ENCODE measurements around the gene MYH10. TPM values are rescaled to one million over a fixed set of nuclear protein-coding genes. Genes with fewer than 3 reads are reported as not detected.

Gene MYH10
- total RNA-seq, 1 donor from 2014 or later = 13.2 TPM

GRCh38 chr17:8451933-8452614 lies 178.5 kb downstream of the MYH10 start:
- peaks cover 76% of the 10 kb centered on the region for H3K36me3 Mint-ChIP-seq (ENCODE audit: low read depth)
- H3K4me3 Mint-ChIP-seq (ENCODE audit: low read depth) = no peak overlapping the region
- DNase-seq (ENCODE audit: low spot score) = no peak
- H3K9me3 Mint-ChIP-seq = no peaks in the 10 kb centered on the region
- peaks cover 22% of the 10 kb centered on the region for H3K4me1 Mint-ChIP-seq (ENCODE audit: low read depth)
- intact Hi-C loops (cut with micrococcal nuclease) = no loop called here
- no peaks in the 10 kb centered on the region for H3K27me3 Mint-ChIP-seq (ENCODE audit: low read depth)
- no peak overlapping the region for H3K27ac Mint-ChIP-seq

- Mint-ChIP-seq H3K4me1 (ENCODE audit: low read depth) (peaks cover 11% of the 10 kb centered on the region), H3K36me3 (ENCODE audit: low read depth) (peaks cover 74% of the 10 kb centered on the region), H3K27ac (no peak overlapping the region), H3K9me3 (no peaks in the 10 kb centered on the region), H3K27me3 (ENCODE audit: low read depth) (no peaks in the 10 kb centered on the region), H3K4me3 (ENCODE audit: low read depth) (no peak overlapping the region)
- no peak for DNase-seq (ENCODE audit: low spot score)
- intact Hi-C loops (cut with micrococcal nuclease) = no loop called here
Measured at GRCh38 chr17:8448310-8448709, 182.2 kb downstream of the MYH10 start.

GRCh38 chr17:8447799-8448198 lies 182.7 kb downstream of the MYH10 start:
- intact Hi-C loops (cut with micrococcal nuclease) = no loop called here
- no peaks in the 10 kb centered on the region for H3K9me3 Mint-ChIP-seq
- peaks cover 11% of the 10 kb centered on the region for H3K4me1 Mint-ChIP-seq (ENCODE audit: low read depth)
- H3K27me3 Mint-ChIP-seq (ENCODE audit: low read depth) = no peaks in the 10 kb centered on the region
- H3K27ac Mint-ChIP-seq = no peak overlapping the region
- DNase-seq (ENCODE audit: low spot score) = no peak
- no peak overlapping the region for H3K4me3 Mint-ChIP-seq (ENCODE audit: low read depth)
- peaks cover 73% of the 10 kb centered on the region for H3K36me3 Mint-ChIP-seq (ENCODE audit: low read depth)

GRCh38 chr17:8445536-8445935 lies 185.0 kb downstream of the MYH10 start:
- Mint-ChIP-seq H3K27ac (no peak overlapping the region), H3K27me3 (ENCODE audit: low read depth) (no peaks in the 10 kb centered on the region), H3K36me3 (ENCODE audit: low read depth) (peaks cover 60% of the 10 kb centered on the region), H3K9me3 (no peaks in the 10 kb centered on the region), H3K4me1 (ENCODE audit: low read depth) (peaks cover 24% of the 10 kb centered on the region), H3K4me3 (ENCODE audit: low read depth) (no peak overlapping the region)
- DNase-seq (ENCODE audit: low spot score) = no peak
- intact Hi-C loops (cut with micrococcal nuclease) = no loop called here

GRCh38 chr17:8444494-8444893 lies 186.0 kb downstream of the MYH10 start:
- H3K4me1 Mint-ChIP-seq (ENCODE audit: low read depth) = peaks cover 28% of the 10 kb centered on the region
- no peak overlapping the region for H3K4me3 Mint-ChIP-seq (ENCODE audit: low read depth)
- no peak for DNase-seq (ENCODE audit: low spot score)
- no peaks in the 10 kb centered on the region for H3K9me3 Mint-ChIP-seq
- intact Hi-C loops (cut with micrococcal nuclease) = no loop called here
- H3K27ac Mint-ChIP-seq = no peak overlapping the region
- peaks cover 61% of the 10 kb centered on the region for H3K36me3 Mint-ChIP-seq (ENCODE audit: low read depth)
- no peaks in the 10 kb centered on the region for H3K27me3 Mint-ChIP-seq (ENCODE audit: low read depth)

- intact Hi-C loops (cut with micrococcal nuclease) = no loop called here
- no peak overlapping the region for H3K4me3 Mint-ChIP-seq (ENCODE audit: low read depth)
- H3K27me3 Mint-ChIP-seq (ENCODE audit: low read depth) = no peaks in the 10 kb centered on the region
- H3K4me1 Mint-ChIP-seq (ENCODE audit: low read depth) = peaks cover 27% of the 10 kb centered on the region
- DNase-seq (ENCODE audit: low spot score) = no peak
- H3K9me3 Mint-ChIP-seq = no peaks in the 10 kb centered on the region
- no peak overlapping the region for H3K27ac Mint-ChIP-seq
- peaks cover 57% of the 10 kb centered on the region for H3K36me3 Mint-ChIP-seq (ENCODE audit: low read depth)
Measured at GRCh38 chr17:8443756-8444155, 186.8 kb downstream of the MYH10 start.

GRCh38 chr17:8442310-8442709 lies 188.2 kb downstream of the MYH10 start:
- Mint-ChIP-seq H3K27ac (peak overlapping the region; percentile 59), H3K27me3 (ENCODE audit: low read depth) (no peaks in the 10 kb centered on the region), H3K4me1 (ENCODE audit: low read depth) (peaks cover 31% of the 10 kb centered on the region), H3K4me3 (ENCODE audit: low read depth) (no peak overlapping the region), H3K36me3 (ENCODE audit: low read depth) (peaks cover 55% of the 10 kb centered on the region), H3K9me3 (no peaks in the 10 kb centered on the region)
- no peak for DNase-seq (ENCODE audit: low spot score)
- intact Hi-C loops (cut with micrococcal nuclease) = no loop called here

- Mint-ChIP-seq H3K27me3 (ENCODE audit: low read depth) (no peaks in the 10 kb centered on the region), H3K9me3 (no peaks in the 10 kb centered on the region), H3K27ac (peak overlapping the region; percentile 59), H3K4me1 (ENCODE audit: low read depth) (peaks cover 35% of the 10 kb centered on the region), H3K36me3 (ENCODE audit: low read depth) (peaks cover 53% of the 10 kb centered on the region), H3K4me3 (ENCODE audit: low read depth) (no peak overlapping the region)
- DNase-seq (ENCODE audit: low spot score) = no peak
- intact Hi-C loops (cut with micrococcal nuclease) = loop anchor here (2.0 kb wide), 1 partner anchor 31 kb away; no protein-coding TSS in a partner anchor
Measured at GRCh38 chr17:8441690-8442089, 188.8 kb downstream of the MYH10 start.

GRCh38 chr17:8439681-8440080 lies 190.8 kb downstream of the MYH10 start:
- intact Hi-C loops (cut with micrococcal nuclease) = loop anchor here (2.0 to 5.0 kb wide), 2 partner anchors 29 to 193 kb away; partner anchors contain the start of gene MYH10
- peaks cover 37% of the 10 kb centered on the region for H3K4me1 Mint-ChIP-seq (ENCODE audit: low read depth)
- no peak overlapping the region for H3K27ac Mint-ChIP-seq
- H3K27me3 Mint-ChIP-seq (ENCODE audit: low read depth) = no peaks in the 10 kb centered on the region
- H3K36me3 Mint-ChIP-seq (ENCODE audit: low read depth) = peaks cover 49% of the 10 kb centered on the region
- H3K9me3 Mint-ChIP-seq = no peaks in the 10 kb centered on the region
- DNase-seq (ENCODE audit: low spot score) = no peak
- no peak overlapping the region for H3K4me3 Mint-ChIP-seq (ENCODE audit: low read depth)

GRCh38 chr17:8438441-8438840 lies 192.1 kb downstream of the MYH10 start:
- Mint-ChIP-seq H3K36me3 (ENCODE audit: low read depth) (peaks cover 38% of the 10 kb centered on the region), H3K27ac (no peak overlapping the region), H3K9me3 (no peaks in the 10 kb centered on the region), H3K27me3 (ENCODE audit: low read depth) (no peaks in the 10 kb centered on the region), H3K4me3 (ENCODE audit: low read depth) (no peak overlapping the region), H3K4me1 (ENCODE audit: low read depth) (peaks cover 37% of the 10 kb centered on the region)
- DNase-seq (ENCODE audit: low spot score) = no peak
- intact Hi-C loops (cut with micrococcal nuclease) = loop anchor here (5.0 kb wide), 1 partner anchor 194 kb away; the partner anchor contains the start of gene MYH10

GRCh38 chr17:8436844-8437171 lies 193.7 kb downstream of the MYH10 start:
- Mint-ChIP-seq H3K4me1 (ENCODE audit: low read depth) (peaks cover 34% of the 10 kb centered on the region), H3K9me3 (no peaks in the 10 kb centered on the region), H3K27ac (peak overlapping the region; percentile 95), H3K36me3 (ENCODE audit: low read depth) (peaks cover 33% of the 10 kb centered on the region), H3K4me3 (ENCODE audit: low read depth) (peak overlapping the region; percentile 98), H3K27me3 (ENCODE audit: low read depth) (no peaks in the 10 kb centered on the region)
- DNase-seq (ENCODE audit: low spot score) = no peak
- intact Hi-C loops (cut with micrococcal nuclease) = loop anchor here (5.0 kb wide), 1 partner anchor 195 kb away; the partner anchor contains the start of gene MYH10

- no peaks in the 10 kb centered on the region for H3K27me3 Mint-ChIP-seq (ENCODE audit: low read depth)
- H3K9me3 Mint-ChIP-seq = no peaks in the 10 kb centered on the region
- H3K36me3 Mint-ChIP-seq (ENCODE audit: low read depth) = peaks cover 31% of the 10 kb centered on the region
- DNase-seq (ENCODE audit: low spot score) = peak; percentile 69
- intact Hi-C loops (cut with micrococcal nuclease) = loop anchor here (5.0 kb wide), 1 partner anchor 196 kb away; the partner anchor contains the start of gene MYH10
- peaks cover 30% of the 10 kb centered on the region for H3K4me1 Mint-ChIP-seq (ENCODE audit: low read depth)
- peak overlapping the region; percentile 95 for H3K27ac Mint-ChIP-seq
- H3K4me3 Mint-ChIP-seq (ENCODE audit: low read depth) = peak overlapping the region; percentile 98
Measured at GRCh38 chr17:8436169-8436843, 194.2 kb downstream of the MYH10 start.

Measured in activated T-helper 2 cell treated with anti-CD3 and anti-CD28 coated beads, Interferon-gamma antibody, Interleukin-2, Interleukin-4, amounts not matched to agents 10 μg/mL and 5 μg/mL and 100 μg/mL, durations not matched to agents 14 hours and 24 hours and 36 hours (primary cell).